Measurements from ENCODE around the gene TPRG1L. TPM values are rescaled to one million over a fixed set of nuclear protein-coding genes. Genes with fewer than 3 reads are reported as not detected.

TPRG1L gene
- total and polyA plus RNA-seq, 4 donors, result 24.1 to 46.6 (median 32.9) TPM

DNA sequence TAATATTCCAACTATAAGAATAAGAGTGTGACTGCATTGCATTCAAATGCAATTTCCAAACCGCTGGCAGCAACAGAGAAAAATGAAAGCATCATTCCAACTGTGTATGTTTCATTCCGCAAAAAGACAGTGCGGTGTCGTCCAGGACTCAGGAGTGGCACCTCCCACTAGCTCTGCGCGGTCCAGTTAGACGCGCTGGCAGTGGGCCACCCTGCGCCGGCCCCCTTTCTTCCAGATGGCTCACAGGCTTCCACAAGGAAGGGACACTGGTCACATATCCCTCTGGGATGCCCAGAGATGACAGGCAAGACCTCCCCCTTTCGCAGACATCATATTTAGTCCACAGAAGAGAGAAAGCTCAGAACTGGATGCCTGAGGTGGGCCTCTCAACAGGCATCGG, 13.2 kb downstream of the TPRG1L start:
- Histone ChIP-seq H3K27ac (ENCODE audit: low read depth in 1 of 2, low read length in 1 of 2) (no peak overlapping the region), H3K4me1 (ENCODE audit: control insufficient read depth in 5 of 5, insufficient read depth in 5 of 5, low read length in 5 of 5) (no peaks in the 10 kb centered on the region), H3K27me3 (ENCODE audit: control insufficient read depth in 3 of 3, insufficient read depth in 3 of 3, low read length in 2 of 3) (no peaks in the 10 kb centered on the region), H3K4me3 (no peak overlapping the region), H3K9ac (ENCODE audit: insufficient read depth in 1 of 2, low read length in 2 of 2) (no peak overlapping the region), H3K9me3 (ENCODE audit: control insufficient read depth in 4 of 4, insufficient read depth in 3 of 4, low read length in 3 of 4) (no peaks in the 10 kb centered on the region), H3K36me3 (ENCODE audit: control insufficient read depth in 4 of 4, insufficient read depth in 4 of 4, low read length in 4 of 4) (peaks cover 0 to 60% (median 14%) of the 10 kb centered on the region in 4 donors)
- WGBS, 2 donors, result 92 to 96% methylated on average over 12 of the region's 12 CpGs
- TF ChIP-seq, protein P1, sequence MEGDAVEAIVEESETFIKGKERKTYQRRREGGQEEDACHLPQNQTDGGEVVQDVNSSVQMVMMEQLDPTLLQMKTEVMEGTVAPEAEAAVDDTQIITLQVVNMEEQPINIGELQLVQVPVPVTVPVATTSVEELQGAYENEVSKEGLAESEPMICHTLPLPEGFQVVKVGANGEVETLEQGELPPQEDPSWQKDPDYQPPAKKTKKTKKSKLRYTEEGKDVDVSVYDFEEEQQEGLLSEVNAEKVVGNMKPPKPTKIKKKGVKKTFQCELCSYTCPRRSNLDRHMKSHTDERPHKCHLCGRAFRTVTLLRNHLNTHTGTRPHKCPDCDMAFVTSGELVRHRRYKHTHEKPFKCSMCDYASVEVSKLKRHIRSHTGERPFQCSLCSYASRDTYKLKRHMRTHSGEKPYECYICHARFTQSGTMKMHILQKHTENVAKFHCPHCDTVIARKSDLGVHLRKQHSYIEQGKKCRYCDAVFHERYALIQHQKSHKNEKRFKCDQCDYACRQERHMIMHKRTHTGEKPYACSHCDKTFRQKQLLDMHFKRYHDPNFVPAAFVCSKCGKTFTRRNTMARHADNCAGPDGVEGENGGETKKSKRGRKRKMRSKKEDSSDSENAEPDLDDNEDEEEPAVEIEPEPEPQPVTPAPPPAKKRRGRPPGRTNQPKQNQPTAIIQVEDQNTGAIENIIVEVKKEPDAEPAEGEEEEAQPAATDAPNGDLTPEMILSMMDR (IDR thresholded peaks at IDR 0.05; ENCODE audit: control extremely low read depth, extremely low read depth), result no peak
- no peak for ATAC-seq (ENCODE audit: insufficient read depth, low FRiP score)
- no peak for DNase-seq

DNA sequence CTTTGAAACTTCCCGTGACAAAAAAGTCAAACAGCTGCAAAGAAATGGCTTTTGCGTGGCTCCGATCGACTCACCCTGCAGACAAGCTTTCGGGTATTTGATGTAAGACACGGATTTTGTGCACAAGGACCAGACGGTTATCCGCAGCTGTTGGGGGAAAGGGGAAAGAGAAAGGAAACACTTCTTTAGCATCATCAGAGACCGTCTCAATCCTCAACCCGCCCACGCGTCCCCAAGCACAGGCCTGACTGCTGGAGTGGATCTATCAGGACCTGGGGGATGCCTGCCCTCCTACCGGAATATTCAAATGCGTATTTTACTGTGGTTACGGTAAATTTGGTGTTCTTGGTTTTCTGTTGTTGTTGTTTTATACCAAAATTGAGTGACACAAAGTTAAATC, 13.9 kb downstream of the TPRG1L start:
- TF ChIP-seq, protein P1 (IDR thresholded peaks at IDR 0.05; ENCODE audit: control extremely low read depth, extremely low read depth), result no peak
- WGBS, 2 donors, result 96 to 97% methylated on average over 15 of the region's 15 CpGs
- Histone ChIP-seq H3K4me3 (no peak overlapping the region), H3K27me3 (ENCODE audit: control insufficient read depth in 3 of 3, insufficient read depth in 3 of 3, low read length in 2 of 3) (no peaks in the 10 kb centered on the region), H3K9me3 (ENCODE audit: control insufficient read depth in 4 of 4, insufficient read depth in 3 of 4, low read length in 3 of 4) (no peaks in the 10 kb centered on the region), H3K36me3 (ENCODE audit: control insufficient read depth in 4 of 4, insufficient read depth in 4 of 4, low read length in 4 of 4) (peaks cover 0 to 57% (median 15%) of the 10 kb centered on the region in 4 donors), H3K27ac (ENCODE audit: low read depth in 1 of 2, low read length in 1 of 2) (no peak overlapping the region), H3K4me1 (ENCODE audit: control insufficient read depth in 5 of 5, insufficient read depth in 5 of 5, low read length in 5 of 5) (no peaks in the 10 kb centered on the region), H3K9ac (ENCODE audit: insufficient read depth in 1 of 2, low read length in 2 of 2) (no peak overlapping the region)
- ATAC-seq (ENCODE audit: insufficient read depth, low FRiP score) (no peak), DNase-seq (no peak)

DNA sequence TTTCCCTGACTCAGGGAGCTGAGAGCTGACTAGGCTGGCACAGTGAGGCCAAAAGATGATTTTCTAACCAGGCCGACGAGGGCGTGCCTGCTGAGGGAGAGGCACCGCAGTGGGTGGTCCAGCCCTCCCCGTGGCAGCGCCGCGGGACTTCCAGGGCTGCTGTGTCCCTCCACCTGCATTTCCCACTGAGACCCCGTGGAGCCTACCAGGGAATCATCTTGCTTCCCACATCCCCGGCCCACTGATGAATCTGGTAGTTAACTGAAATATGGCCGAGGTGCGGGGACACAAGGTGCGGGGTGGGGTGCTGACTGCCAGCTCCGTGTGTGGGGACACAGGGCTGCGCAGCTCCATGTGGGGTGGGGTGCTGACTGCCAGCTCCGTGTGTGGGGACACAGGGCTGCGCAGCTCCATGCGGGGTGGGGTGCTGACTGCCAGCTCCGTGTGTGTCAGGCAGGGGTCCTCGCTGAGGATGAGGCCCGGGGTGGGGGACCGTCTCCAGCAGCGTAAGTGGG, 14.6 kb downstream of the TPRG1L start:
- TF ChIP-seq, protein P1 (IDR thresholded peaks at IDR 0.05; ENCODE audit: control extremely low read depth, extremely low read depth), result no peak
- no peak overlapping the region for H3K4me3 ChIP-seq
- no peaks in the 10 kb centered on the region for H3K27me3 ChIP-seq (ENCODE audit: control insufficient read depth in 3 of 3, insufficient read depth in 3 of 3, low read length in 2 of 3)
- H3K27ac ChIP-seq (ENCODE audit: low read depth in 1 of 2, low read length in 1 of 2), result no peak overlapping the region
- DNase-seq (no peak), ATAC-seq (ENCODE audit: insufficient read depth, low FRiP score) (no peak)
- H3K4me1 ChIP-seq (ENCODE audit: control insufficient read depth in 5 of 5, insufficient read depth in 5 of 5, low read length in 5 of 5), result no peaks in the 10 kb centered on the region
- no peaks in the 10 kb centered on the region for H3K9me3 ChIP-seq (ENCODE audit: control insufficient read depth in 4 of 4, insufficient read depth in 3 of 4, low read length in 3 of 4)
- H3K36me3 ChIP-seq (ENCODE audit: control insufficient read depth in 4 of 4, insufficient read depth in 4 of 4, low read length in 4 of 4), result peaks cover 0 to 51% (median 15%) of the 10 kb centered on the region in 4 donors
- WGBS, 2 donors, result 95 to 96% methylated on average over 23 of the region's 23 CpGs
- H3K9ac ChIP-seq (ENCODE audit: insufficient read depth in 1 of 2, low read length in 2 of 2), result no peak overlapping the region
